ENCODE measurements around the gene RASA3. TPM values are rescaled to one million over a fixed set of nuclear protein-coding genes. Genes with fewer than 3 reads are reported as not detected.

RASA3 gene
- total RNA-seq, 1 donor from 2014 or later = 2.6 TPM

- Histone ChIP-seq H3K4me3 (ENCODE audit: low read depth, low read length) (no peak overlapping the region), H3K27me3 (ENCODE audit: control insufficient read depth, insufficient read depth, low read length) (no peaks in the 10 kb centered on the region), H3K36me3 (ENCODE audit: control insufficient read depth, insufficient read depth, low read length) (no peaks in the 10 kb centered on the region)
- DNase-seq (ENCODE audit: low read depth) = no peak
- FAIRE-seq = no peak
- no peak for TF ChIP-seq CTCF (IDR thresholded peaks at IDR 0.05; ENCODE audit: insufficient read depth, low read length, severe bottlenecking)
Measured at GRCh38 chr13:114061744-114062143, 70.7 kb downstream of the RASA3 start.

GRCh38 chr13:114061047-114061446, 71.4 kb downstream of the RASA3 start:
- no peak for FAIRE-seq

GRCh38 chr13:114059946-114060860, 72.2 kb downstream of the RASA3 start:
- no peak for TF ChIP-seq CTCF (IDR thresholded peaks at IDR 0.05; ENCODE audit: insufficient read depth, low read length, severe bottlenecking)
- Histone ChIP-seq H3K36me3 (ENCODE audit: control insufficient read depth, insufficient read depth, low read length) (no peaks in the 10 kb centered on the region), H3K27me3 (ENCODE audit: control insufficient read depth, insufficient read depth, low read length) (no peaks in the 10 kb centered on the region), H3K4me3 (ENCODE audit: low read depth, low read length) (no peak overlapping the region)
- DNase-seq (ENCODE audit: low read depth) (no peak), FAIRE-seq (no peak)

More at GRCh38 chr13:114061047-114061446, 71.4 kb downstream of the RASA3 start:
- no peak for TF ChIP-seq CTCF (IDR thresholded peaks at IDR 0.05; ENCODE audit: insufficient read depth, low read length, severe bottlenecking)
- Histone ChIP-seq H3K27me3 (ENCODE audit: control insufficient read depth, insufficient read depth, low read length) (no peaks in the 10 kb centered on the region), H3K36me3 (ENCODE audit: control insufficient read depth, insufficient read depth, low read length) (no peaks in the 10 kb centered on the region), H3K4me3 (ENCODE audit: low read depth, low read length) (no peak overlapping the region)
- DNase-seq (ENCODE audit: low read depth) = no peak

- no peaks in the 10 kb centered on the region for H3K27me3 ChIP-seq (ENCODE audit: control insufficient read depth, insufficient read depth, low read length)
- FAIRE-seq (peak; percentile 36), DNase-seq (ENCODE audit: low read depth) (no peak)
- no peak overlapping the region for H3K4me3 ChIP-seq (ENCODE audit: low read depth, low read length)
- H3K36me3 ChIP-seq (ENCODE audit: control insufficient read depth, insufficient read depth, low read length) = no peaks in the 10 kb centered on the region
- TF ChIP-seq CTCF (IDR thresholded peaks at IDR 0.05; ENCODE audit: insufficient read depth, low read length, severe bottlenecking) = no peak
Measured at GRCh38 chr13:114059428-114059827, 73.0 kb downstream of the RASA3 start.

- no peak for TF ChIP-seq CTCF (IDR thresholded peaks at IDR 0.05; ENCODE audit: insufficient read depth, low read length, severe bottlenecking)
- peak; percentile 7 for FAIRE-seq
- H3K36me3 ChIP-seq (ENCODE audit: control insufficient read depth, insufficient read depth, low read length) = no peaks in the 10 kb centered on the region
- DNase-seq (ENCODE audit: low read depth) = no peak
- H3K27me3 ChIP-seq (ENCODE audit: control insufficient read depth, insufficient read depth, low read length) = no peaks in the 10 kb centered on the region
- H3K4me3 ChIP-seq (ENCODE audit: low read depth, low read length) = no peak overlapping the region
Measured at GRCh38 chr13:114058051-114058867, 74.2 kb downstream of the RASA3 start.

Data from bronchial epithelial cell (primary cell).